HG03039 (cell line): ENCODE data around the gene POGK.

Experiments
- ATAC-seq: cut with Tn5 transposase; IDR thresholded peaks from one replicate; pipeline ENCODE4 v1.9.1; 2021; ENCODE audit warnings: mild to moderate bottlenecking, moderate library complexity; ENCODE audit not compliant: unreplicated experiment

The POGK gene

GRCh38 chr1:166900987-166901386, 61.7 kb downstream of the POGK start:
- no peak for ATAC-seq

GRCh38 chr1:166902279-166902678, 63.0 kb downstream of the POGK start:
- no peak for ATAC-seq

DNA sequence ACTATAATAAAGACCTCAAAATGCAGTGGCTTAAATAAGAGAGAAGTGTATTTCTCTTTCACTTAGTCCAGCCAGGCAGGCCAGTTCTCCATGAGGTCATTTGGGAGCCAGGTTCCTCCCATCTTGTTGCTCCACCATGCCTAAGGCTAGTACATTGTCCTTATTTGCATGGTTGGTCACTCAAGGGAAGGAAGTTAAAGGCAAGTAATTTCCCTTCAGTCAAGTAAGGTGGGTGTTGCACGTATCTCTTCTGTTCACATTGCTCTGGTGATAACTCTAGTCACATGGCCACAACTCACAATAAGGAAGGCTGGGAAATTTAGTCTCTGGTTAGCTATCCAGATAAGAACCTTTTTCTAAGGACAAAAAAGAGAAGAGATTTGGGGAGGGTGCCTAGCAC, 64.0 kb downstream of the POGK start:
- ATAC-seq = no peak

DNA sequence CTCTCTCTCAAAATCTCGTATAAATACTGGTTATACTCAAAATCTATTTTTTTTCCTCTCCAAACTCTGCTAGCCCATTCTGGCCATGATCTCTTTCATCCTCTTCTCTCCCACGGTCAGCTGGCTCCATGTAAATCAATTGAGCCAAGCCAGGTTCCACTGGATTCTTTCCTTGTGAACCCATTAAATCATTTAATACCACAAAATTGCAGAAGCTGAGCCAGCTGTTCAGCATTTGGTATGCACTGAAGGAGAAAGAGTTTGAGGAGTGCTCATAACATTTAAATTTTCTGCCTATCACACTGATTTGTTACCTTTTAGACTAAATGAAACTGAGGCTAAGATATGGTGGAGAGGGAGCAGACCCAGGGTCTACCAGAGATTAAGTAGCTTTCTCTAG, 65.9 kb downstream of the POGK start:
- no peak for ATAC-seq

GRCh38 chr1:166905900-166906299, 66.6 kb downstream of the POGK start:
- no peak for ATAC-seq
